ACC112 (cell line): ENCODE results near the gene PGA3.
"Not testable (repeated sequence)": the region's sequence is repeated elsewhere in the genome, so short reads cannot be mapped to it uniquely, and the experiment has no call there.

Source experiments
- H2AFZ ChIP-seq: fragments of 200-600 bp; sonication (generic); one replicate; pipeline ENCODE4 v1.6.0; 2017; ENCODE audit warnings: antibody characterized with exemption, low read length; ENCODE audit not compliant: unreplicated experiment
- H3K27ac ChIP-seq: fragments of 200-600 bp; sonication (generic); 2 replicates; pipeline ENCODE4 v1.5.1; 2014; ENCODE audit warnings: low read depth, mild to moderate bottlenecking, antibody characterized with exemption, low read length, moderate library complexity
- H3K27me3 ChIP-seq: fragments of 200-600 bp; sonication (generic); 2 replicates; pipeline ENCODE4 v1.6.1; 2014; ENCODE audit warnings: mild to moderate bottlenecking, antibody characterized with exemption, low read length, moderate library complexity, mixed read lengths; ENCODE audit not compliant: insufficient read depth
- H3K36me3 ChIP-seq: fragments of 200-600 bp; sonication (generic); 2 replicates; pipeline ENCODE4 v1.6.1; 2016; ENCODE audit warnings: mild to moderate bottlenecking, antibody characterized with exemption, low read length, moderate library complexity, mixed read lengths; ENCODE audit not compliant: insufficient read depth
- H3K4me1 ChIP-seq: fragments of 200-600 bp; sonication (generic); one replicate; pipeline ENCODE4 v1.6.1; 2016; ENCODE audit warnings: low read length, mixed read lengths; ENCODE audit not compliant: insufficient read depth, unreplicated experiment, control insufficient read depth
- H3K4me3 ChIP-seq: fragments of 200-600 bp; sonication (generic); 2 replicates; pipeline ENCODE4 v1.5.1; 2014; ENCODE audit warnings: mild to moderate bottlenecking, low read depth, low read length
- H3K79me2 ChIP-seq: fragments of 200-600 bp; sonication (generic); one replicate; pipeline ENCODE4 v1.6.0; 2016; ENCODE audit warnings: low read length; ENCODE audit not compliant: control insufficient read depth, unreplicated experiment, insufficient read depth

The PGA3 gene

GRCh38 chr11:61207636-61208310 lies 4.5 kb downstream of the PGA3 start:
- not testable (repeated sequence) for H3K36me3 ChIP-seq, H3K4me3 ChIP-seq, H3K4me1 ChIP-seq, H2AFZ ChIP-seq, H3K79me2 ChIP-seq, H3K27ac ChIP-seq
- peaks cover 14% of the 10 kb centered on the region for H3K27me3 ChIP-seq

- not testable (repeated sequence) for H3K27ac ChIP-seq, H3K4me3 ChIP-seq, H2AFZ ChIP-seq, H3K36me3 ChIP-seq, H3K4me1 ChIP-seq, H3K79me2 ChIP-seq, H3K27me3 ChIP-seq
Measured at GRCh38 chr11:61210629-61211028, 7.3 kb downstream of the PGA3 start.

- H3K4me1 ChIP-seq, H3K36me3 ChIP-seq, H3K27ac ChIP-seq, H3K4me3 ChIP-seq, H3K79me2 ChIP-seq, H3K27me3 ChIP-seq, H2AFZ ChIP-seq: not testable (repeated sequence)
Measured at GRCh38 chr11:61211327-61211952, 8.1 kb downstream of the PGA3 start.

GRCh38 chr11:61212202-61212601 lies 8.9 kb downstream of the PGA3 start:
- H3K79me2 ChIP-seq, H2AFZ ChIP-seq, H3K27ac ChIP-seq, H3K4me1 ChIP-seq, H3K4me3 ChIP-seq, H3K36me3 ChIP-seq, H3K27me3 ChIP-seq: not testable (repeated sequence)

- H2AFZ ChIP-seq, H3K79me2 ChIP-seq, H3K27ac ChIP-seq, H3K36me3 ChIP-seq, H3K27me3 ChIP-seq, H3K4me1 ChIP-seq, H3K4me3 ChIP-seq: not testable (repeated sequence)
Measured at GRCh38 chr11:61213711-61214324, 10.5 kb downstream of the PGA3 start.

GRCh38 chr11:61218306-61218705 lies 15.0 kb downstream of the PGA3 start:
- not testable (repeated sequence) for H2AFZ ChIP-seq, H3K79me2 ChIP-seq, H3K27ac ChIP-seq, H3K4me3 ChIP-seq, H3K36me3 ChIP-seq, H3K27me3 ChIP-seq, H3K4me1 ChIP-seq

GRCh38 chr11:61219016-61219415 lies 15.7 kb downstream of the PGA3 start:
- not testable (repeated sequence) for H3K27ac ChIP-seq, H2AFZ ChIP-seq

GRCh38 chr11:61222047-61222446 lies 18.7 kb downstream of the PGA3 start, which contains the start of gene PGA4:
Gene PGA4 (plus strand): TSS chr11:61222347. CDS start chr11:61222401, 54 bp downstream.
- H3K27ac ChIP-seq, H2AFZ ChIP-seq, H3K27me3 ChIP-seq, H3K79me2 ChIP-seq, H3K4me3 ChIP-seq, H3K4me1 ChIP-seq, H3K36me3 ChIP-seq: not testable (repeated sequence)

More at GRCh38 chr11:61219016-61219415, 15.7 kb downstream of the PGA3 start:
- not testable (repeated sequence) for H3K27me3 ChIP-seq, H3K4me3 ChIP-seq, H3K4me1 ChIP-seq, H3K36me3 ChIP-seq, H3K79me2 ChIP-seq

- H3K27ac ChIP-seq, H3K4me3 ChIP-seq, H2AFZ ChIP-seq, H3K4me1 ChIP-seq, H3K36me3 ChIP-seq, H3K79me2 ChIP-seq, H3K27me3 ChIP-seq: not testable (repeated sequence)
Measured at GRCh38 chr11:61222692-61223091, 19.4 kb downstream of the PGA3 start.

- H3K4me3 ChIP-seq, H3K27me3 ChIP-seq, H3K4me1 ChIP-seq, H3K36me3 ChIP-seq, H3K27ac ChIP-seq, H3K79me2 ChIP-seq, H2AFZ ChIP-seq: not testable (repeated sequence)
Measured at GRCh38 chr11:61226457-61227137, 23.3 kb downstream of the PGA3 start.

GRCh38 chr11:61229458-61229857 lies 26.1 kb downstream of the PGA3 start:
- not testable (repeated sequence) for H3K79me2 ChIP-seq, H3K4me3 ChIP-seq, H3K27me3 ChIP-seq

More at GRCh38 chr11:61229458-61229857, 26.1 kb downstream of the PGA3 start:
- not testable (repeated sequence) for H3K27ac ChIP-seq, H3K36me3 ChIP-seq, H3K4me1 ChIP-seq, H2AFZ ChIP-seq
